ENCODE measurements around the gene PDE10A. TPM values are rescaled to one million over a fixed set of nuclear protein-coding genes. Genes with fewer than 3 reads are reported as not detected.

PDE10A gene
- total and polyA plus RNA-seq, 12 donors, result 6.8 to 20.4 (median 14.2) TPM

- 48 to 50% methylated on average over 1 of the region's 1 CpG for WGBS, 2 donors
Observed at GRCh38 chr6:165685302-165685701, 22.3 kb upstream of the PDE10A start.

GRCh38 chr6:165684333-165684732 is 21.3 kb upstream of the PDE10A start:
- 91 to 93% methylated on average over 10 of the region's 10 CpGs for WGBS, 2 donors
- Histone ChIP-seq H3K4me3 (no peak overlapping the region), H3K36me3 (no peaks in the 10 kb centered on the region), H3K4me1 (no peaks in the 10 kb centered on the region), H3K27me3 (peaks cover 0 to 5% (median 0%) of the 10 kb centered on the region in 7 donors), H3K9me3 (no peaks in the 10 kb centered on the region), H3K27ac (no peak overlapping the region)
- intact Hi-C loops (cut with DNase I), result no loop called here
- ATAC-seq (no peak), DNase-seq (no peak)
- no peak for TF ChIP-seq CTCF (IDR thresholded peaks at IDR 0.05)

More at GRCh38 chr6:165685302-165685701, 22.3 kb upstream of the PDE10A start:
- Histone ChIP-seq H3K4me1 (no peaks in the 10 kb centered on the region), H3K27ac (no peak overlapping the region), H3K36me3 (no peaks in the 10 kb centered on the region), H3K9me3 (peaks cover 0 to 1% (median 0%) of the 10 kb centered on the region in 11 donors), H3K4me3 (no peak overlapping the region), H3K27me3 (no peaks in the 10 kb centered on the region)
- TF ChIP-seq CTCF (IDR thresholded peaks at IDR 0.05), result no peak
- intact Hi-C loops (cut with DNase I), result no loop called here
- ATAC-seq (no peak), DNase-seq (no peak)

- peaks cover 0 to 5% (median 0%) of the 10 kb centered on the region in 7 donors for H3K27me3 ChIP-seq
- WGBS, 2 donors, result 71 to 72% methylated on average over 5 of the region's 5 CpGs
- H3K36me3 ChIP-seq, result no peaks in the 10 kb centered on the region
- no peak overlapping the region for H3K4me3 ChIP-seq
- no peak for ATAC-seq
- H3K9me3 ChIP-seq, result no peaks in the 10 kb centered on the region
- H3K4me1 ChIP-seq, result peaks cover 0 to 10% (median 0%) of the 10 kb centered on the region in 9 donors
- intact Hi-C loops (cut with DNase I), result no loop called here
- no peak for DNase-seq
- no peak overlapping the region for H3K27ac ChIP-seq
- no peak for TF ChIP-seq CTCF (IDR thresholded peaks at IDR 0.05)
Observed at GRCh38 chr6:165680975-165681374, 17.9 kb upstream of the PDE10A start.

- intact Hi-C loops (cut with DNase I), result no loop called here
- 83 to 87% methylated on average over 10 of the region's 10 CpGs for WGBS, 2 donors
- no peak overlapping the region for H3K4me3 ChIP-seq
- no peaks in the 10 kb centered on the region for H3K36me3 ChIP-seq
- TF ChIP-seq CTCF (IDR thresholded peaks at IDR 0.05), result no peak
- H3K9me3 ChIP-seq, result no peaks in the 10 kb centered on the region
- ATAC-seq, result no peak
- peaks cover 0 to 10% (median 0%) of the 10 kb centered on the region in 9 donors for H3K4me1 ChIP-seq
- H3K27ac ChIP-seq, result no peak overlapping the region
- no peak for DNase-seq
- H3K27me3 ChIP-seq, result peaks cover 0 to 5% (median 0%) of the 10 kb centered on the region in 7 donors
Observed at GRCh38 chr6:165679326-165679725, 16.3 kb upstream of the PDE10A start.
